Upper lobe of left lung (tissue), 4 donors: ENCODE data around the gene RPL32.

Experiments used
- CTCF ChIP-seq, 6 experiments: fragments of 450-650 bp in 4 of 6; fragments of 200-600 bp in 2 of 6; sonication (generic) in 2 of 6; IDR thresholded peaks; one replicate each; pipeline ENCODE4 v1.5.1; 2016 to 2019; ENCODE audit warnings: antibody characterized with exemption in 6 of 6
- POLR2A ChIP-seq, 4 donors: fragments of 450-650 bp; IDR thresholded peaks; one replicate each; pipeline ENCODE4 v1.5.1; 2016 to 2017; ENCODE audit warnings: antibody characterized with exemption in 4 of 4, mild to moderate bottlenecking in 2 of 4

GRCh38 chr3:12877040-12877439 is 35.7 kb upstream of the RPL32 start:
- TF ChIP-seq CTCF (IDR thresholded peaks at IDR 0.05) (no peak), POLR2A (IDR thresholded peaks at IDR 0.05) (no peak)
